ENCODE results near the gene NKAIN2. TPM values are rescaled to one million over a fixed set of nuclear protein-coding genes. Genes with fewer than 3 reads are reported as not detected.
"Not testable (repeated sequence)": the region's sequence is repeated elsewhere in the genome, so short reads cannot be mapped to it uniquely, and the experiment has no call there.

Gene NKAIN2
- total RNA-seq, 1 donor from 2014 or later = 0.56 TPM

DNA sequence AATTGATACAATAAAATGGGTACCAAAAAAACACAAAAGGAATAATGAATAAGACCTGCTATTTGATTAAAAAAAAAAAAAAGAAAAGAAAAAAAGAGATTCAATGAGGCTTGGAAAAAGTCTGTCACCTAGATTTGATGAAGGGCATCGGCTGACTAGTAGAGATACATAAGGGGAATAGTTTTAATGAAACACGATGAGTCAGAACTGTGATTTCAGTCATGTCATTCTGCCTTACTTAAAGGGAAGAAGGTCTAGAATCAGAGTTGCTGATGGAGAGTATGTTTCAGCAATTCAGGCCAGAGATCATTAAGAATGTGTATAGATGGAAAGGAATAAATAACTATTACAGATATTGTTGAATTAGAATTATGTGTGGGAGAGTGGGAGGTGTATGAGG, 592.7 kb downstream of the NKAIN2 start:
- no peaks in the 10 kb centered on the region for H3K9me3 Mint-ChIP-seq (ENCODE audit: unreplicated experiment)
- no peaks in the 10 kb centered on the region for H3K27me3 Mint-ChIP-seq (ENCODE audit: unreplicated experiment)
- DNase-seq = no peak
- H3K27ac Mint-ChIP-seq (ENCODE audit: unreplicated experiment) = no peak overlapping the region
- H3K4me1 Mint-ChIP-seq (ENCODE audit: low read depth, unreplicated experiment) = peaks cover 7% of the 10 kb centered on the region
- H3K36me3 Mint-ChIP-seq (ENCODE audit: unreplicated experiment) = no peaks in the 10 kb centered on the region
- no peak overlapping the region for H3K4me3 Mint-ChIP-seq (ENCODE audit: unreplicated experiment)
- TF ChIP-seq, protein P1, sequence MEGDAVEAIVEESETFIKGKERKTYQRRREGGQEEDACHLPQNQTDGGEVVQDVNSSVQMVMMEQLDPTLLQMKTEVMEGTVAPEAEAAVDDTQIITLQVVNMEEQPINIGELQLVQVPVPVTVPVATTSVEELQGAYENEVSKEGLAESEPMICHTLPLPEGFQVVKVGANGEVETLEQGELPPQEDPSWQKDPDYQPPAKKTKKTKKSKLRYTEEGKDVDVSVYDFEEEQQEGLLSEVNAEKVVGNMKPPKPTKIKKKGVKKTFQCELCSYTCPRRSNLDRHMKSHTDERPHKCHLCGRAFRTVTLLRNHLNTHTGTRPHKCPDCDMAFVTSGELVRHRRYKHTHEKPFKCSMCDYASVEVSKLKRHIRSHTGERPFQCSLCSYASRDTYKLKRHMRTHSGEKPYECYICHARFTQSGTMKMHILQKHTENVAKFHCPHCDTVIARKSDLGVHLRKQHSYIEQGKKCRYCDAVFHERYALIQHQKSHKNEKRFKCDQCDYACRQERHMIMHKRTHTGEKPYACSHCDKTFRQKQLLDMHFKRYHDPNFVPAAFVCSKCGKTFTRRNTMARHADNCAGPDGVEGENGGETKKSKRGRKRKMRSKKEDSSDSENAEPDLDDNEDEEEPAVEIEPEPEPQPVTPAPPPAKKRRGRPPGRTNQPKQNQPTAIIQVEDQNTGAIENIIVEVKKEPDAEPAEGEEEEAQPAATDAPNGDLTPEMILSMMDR (IDR thresholded peaks at IDR 0.05; ENCODE audit: partially characterized antibody, unreplicated experiment) = no peak

DNA sequence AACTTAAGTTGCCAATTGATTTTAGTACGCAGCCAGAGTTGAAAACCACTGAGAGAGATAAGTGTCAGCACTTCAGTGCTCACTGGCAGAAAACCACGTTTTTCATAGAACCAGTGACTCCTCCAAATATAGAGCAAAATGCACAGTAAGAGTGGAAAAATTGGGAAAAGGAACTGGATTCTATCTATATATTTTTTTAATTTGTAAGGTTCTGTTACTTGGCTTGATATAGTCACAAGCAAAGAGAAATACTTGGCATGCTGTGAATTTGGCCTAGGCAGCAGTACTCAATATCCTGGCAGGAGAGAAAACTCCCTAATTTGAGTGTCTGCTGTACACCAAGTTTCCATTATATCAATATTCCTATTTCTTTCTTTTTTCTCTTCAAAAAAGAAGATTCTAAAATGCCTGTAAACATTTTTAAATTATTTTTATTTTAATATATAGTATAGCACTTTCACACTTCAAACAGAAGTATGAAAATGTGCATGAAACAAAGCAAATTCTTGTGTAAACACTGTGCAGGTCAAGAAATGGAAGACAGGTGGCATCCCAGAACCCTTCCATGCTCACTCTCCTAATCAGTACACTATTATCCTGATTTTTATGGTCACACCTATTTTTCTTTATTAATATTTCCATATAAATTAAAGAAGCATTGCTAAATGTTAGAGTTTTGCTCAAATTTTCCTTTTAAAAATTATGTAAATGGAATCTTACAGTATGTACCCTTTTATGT, 596.8 kb downstream of the NKAIN2 start:
- no peaks in the 10 kb centered on the region for H3K9me3 Mint-ChIP-seq (ENCODE audit: unreplicated experiment)
- H3K36me3 Mint-ChIP-seq (ENCODE audit: unreplicated experiment) = no peaks in the 10 kb centered on the region
- H3K4me1 Mint-ChIP-seq (ENCODE audit: low read depth, unreplicated experiment) = peaks cover 7% of the 10 kb centered on the region
- no peaks in the 10 kb centered on the region for H3K27me3 Mint-ChIP-seq (ENCODE audit: unreplicated experiment)
- DNase-seq = no peak
- no peak overlapping the region for H3K4me3 Mint-ChIP-seq (ENCODE audit: unreplicated experiment)
- no peak overlapping the region for H3K27ac Mint-ChIP-seq (ENCODE audit: unreplicated experiment)
- TF ChIP-seq, protein P1 (IDR thresholded peaks at IDR 0.05; ENCODE audit: partially characterized antibody, unreplicated experiment) = no peak

DNA sequence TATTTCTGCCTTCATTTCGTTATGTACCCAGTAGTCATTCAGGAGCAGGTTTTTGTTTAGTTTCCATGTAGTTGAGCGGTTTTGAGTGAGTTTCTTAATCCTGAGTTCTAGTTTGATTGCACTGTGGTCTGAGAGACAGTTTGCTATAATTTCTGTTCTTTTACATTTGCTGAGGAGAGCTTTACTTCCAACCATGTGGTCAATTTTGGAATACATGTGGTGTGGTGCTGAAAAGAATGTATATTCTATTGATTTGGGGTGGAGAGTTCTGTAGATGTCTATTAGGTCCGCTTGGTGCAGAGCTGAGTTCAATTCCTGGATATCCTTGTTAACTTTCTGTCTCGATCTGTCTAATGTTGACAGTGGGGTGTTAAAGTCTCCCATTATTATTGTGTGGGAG, 606.8 kb downstream of the NKAIN2 start:
- not testable (repeated sequence) for H3K4me1 Mint-ChIP-seq (ENCODE audit: low read depth, unreplicated experiment); DNase-seq; H3K4me3 Mint-ChIP-seq (ENCODE audit: unreplicated experiment); H3K27ac Mint-ChIP-seq (ENCODE audit: unreplicated experiment); H3K9me3 Mint-ChIP-seq (ENCODE audit: unreplicated experiment); H3K27me3 Mint-ChIP-seq (ENCODE audit: unreplicated experiment)
- H3K36me3 Mint-ChIP-seq (ENCODE audit: unreplicated experiment) = peaks cover 12% of the 10 kb centered on the region

GRCh38 chr6:124412657-124413056, 609.0 kb downstream of the NKAIN2 start:
- DNase-seq; H3K27ac Mint-ChIP-seq (ENCODE audit: unreplicated experiment); H3K9me3 Mint-ChIP-seq (ENCODE audit: unreplicated experiment); H3K27me3 Mint-ChIP-seq (ENCODE audit: unreplicated experiment); H3K4me3 Mint-ChIP-seq (ENCODE audit: unreplicated experiment); H3K4me1 Mint-ChIP-seq (ENCODE audit: low read depth, unreplicated experiment): not testable (repeated sequence)
- H3K36me3 Mint-ChIP-seq (ENCODE audit: unreplicated experiment) = peaks cover 12% of the 10 kb centered on the region

DNA sequence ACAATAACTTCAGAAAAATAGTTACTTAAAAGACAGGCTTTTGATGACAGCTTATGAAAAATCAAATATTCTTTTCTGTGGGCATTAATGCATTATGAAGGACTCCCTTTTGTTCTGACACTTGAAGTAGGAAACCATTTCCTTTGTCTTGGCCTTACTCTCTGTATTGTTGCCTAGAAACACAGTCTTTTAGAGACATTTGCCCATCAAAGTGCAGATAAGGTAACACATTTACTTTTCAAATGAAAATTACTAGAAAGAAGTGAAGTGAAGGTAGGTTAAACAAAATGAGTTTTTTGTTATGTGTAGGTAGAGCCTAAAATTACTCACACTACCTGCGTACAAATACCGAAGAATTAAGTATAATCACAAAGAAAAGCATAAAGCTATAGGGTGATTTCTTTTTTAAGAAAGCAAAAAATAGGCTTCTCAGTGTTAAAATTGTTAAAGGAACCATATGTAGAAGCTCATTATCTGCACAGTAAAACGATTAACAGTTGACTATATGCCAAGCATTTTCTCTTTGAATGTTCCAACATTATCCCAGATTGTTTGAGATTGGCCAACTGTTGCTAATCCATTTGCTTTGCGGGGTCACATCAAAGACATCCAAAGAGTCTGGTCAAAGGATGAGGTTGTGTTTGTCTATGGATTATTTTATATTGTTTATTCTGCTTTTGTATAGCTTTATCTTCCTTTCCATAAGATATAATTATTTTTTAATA, 616.6 kb downstream of the NKAIN2 start:
- H3K36me3 Mint-ChIP-seq (ENCODE audit: unreplicated experiment) = no peaks in the 10 kb centered on the region
- DNase-seq = no peak
- peaks cover 2% of the 10 kb centered on the region for H3K4me1 Mint-ChIP-seq (ENCODE audit: low read depth, unreplicated experiment)
- no peak overlapping the region for H3K4me3 Mint-ChIP-seq (ENCODE audit: unreplicated experiment)
- no peaks in the 10 kb centered on the region for H3K9me3 Mint-ChIP-seq (ENCODE audit: unreplicated experiment)
- H3K27ac Mint-ChIP-seq (ENCODE audit: unreplicated experiment) = no peak overlapping the region
- H3K27me3 Mint-ChIP-seq (ENCODE audit: unreplicated experiment) = peaks cover 1% of the 10 kb centered on the region
- TF ChIP-seq, protein P1 (IDR thresholded peaks at IDR 0.05; ENCODE audit: partially characterized antibody, unreplicated experiment) = no peak

- peaks cover 2% of the 10 kb centered on the region for H3K4me1 Mint-ChIP-seq (ENCODE audit: low read depth, unreplicated experiment)
- no peaks in the 10 kb centered on the region for H3K36me3 Mint-ChIP-seq (ENCODE audit: unreplicated experiment)
- H3K9me3 Mint-ChIP-seq (ENCODE audit: unreplicated experiment) = no peaks in the 10 kb centered on the region
- H3K27me3 Mint-ChIP-seq (ENCODE audit: unreplicated experiment) = no peaks in the 10 kb centered on the region
- DNase-seq = no peak
- no peak overlapping the region for H3K4me3 Mint-ChIP-seq (ENCODE audit: unreplicated experiment)
- TF ChIP-seq, protein P1 (IDR thresholded peaks at IDR 0.05; ENCODE audit: partially characterized antibody, unreplicated experiment) = no peak
- no peak overlapping the region for H3K27ac Mint-ChIP-seq (ENCODE audit: unreplicated experiment)
These were observed 620.0 kb downstream of the NKAIN2 start for GRCh38 chr6:124423621-124424020.

Measured in glutamatergic neuron (in vitro differentiated cells).